HEK293 (cell line): ENCODE results near the gene SIMC1.

Experiments
- CTCF ChIA-PET: fragments of 350-600 bp; formaldehyde crosslinking; extraction: SDS; loops from one replicate; lab custom pipeline; 2021; ENCODE audit warnings: antibody characterized with exemption; lab: Yijun Ruan, JAX
- POLR2A ChIA-PET: fragments of 300-600 bp; formaldehyde crosslinking; extraction: SDS; loops from one replicate; lab custom pipeline; 2020; ENCODE audit warnings: antibody characterized with exemption, inconsistent platforms; lab: Yijun Ruan, JAX
- H3K27ac ChIP-seq: fragments of 200-500 bp; sonication (Bioruptor generic); 2 replicates; pipeline ENCODE4 v1.5.1; 2014; ENCODE audit warnings: low read depth, low read length, control low read depth, inconsistent platforms; ENCODE audit errors: extremely low read depth
- H3K36me3 ChIP-seq, 2 experiments: fragments of 200-500 bp in 1 of 2; sonication (Bioruptor generic) in 1 of 2; 1 replicate in 1 of 2; 2 replicates in 1 of 2; pipeline ENCODE4 v1.5.1; 2014 to 2017; ENCODE audit warnings: inconsistent platforms in 2 of 2, low read length in 2 of 2; ENCODE audit not compliant: control insufficient read depth in 2 of 2, insufficient read depth in 1 of 2
- H3K4me1 ChIP-seq: fragments of 200-500 bp; sonication (Bioruptor generic); 2 replicates; pipeline ENCODE4 v1.5.1; 2014; ENCODE audit warnings: mild to moderate bottlenecking, low read length, inconsistent platforms; ENCODE audit not compliant: control insufficient read depth, insufficient read depth
- H3K4me3 ChIP-seq: 2 replicates; pipeline ENCODE4 v1.5.1; 2011; ENCODE audit warnings: low read depth, mild to moderate bottlenecking, control low read depth, low read length, moderate library complexity
- H3K9me3 ChIP-seq: fragments of 200-500 bp; sonication (Bioruptor generic); 2 replicates; pipeline ENCODE4 v1.5.1; 2014; ENCODE audit warnings: low read depth, low read length, inconsistent platforms; ENCODE audit not compliant: control insufficient read depth, insufficient read depth
- BCL6B ChIP-seq: fragments of 450-650 bp; formaldehyde crosslinking; IDR thresholded peaks from 2 replicates; pipeline ENCODE4 v1.5.1; 2017; ENCODE audit warnings: missing biosample characterization, missing genetic modification characterization
- GLIS1 ChIP-seq: fragments of 450-650 bp; formaldehyde crosslinking; IDR thresholded peaks from 2 replicates; pipeline ENCODE4 v1.5.1; 2016; ENCODE audit warnings: missing biosample characterization, missing genetic modification characterization
- GLIS2 ChIP-seq: fragments of 450-650 bp; formaldehyde crosslinking; IDR thresholded peaks from 2 replicates; pipeline ENCODE4 v1.5.1; 2016; ENCODE audit warnings: missing biosample characterization, missing genetic modification characterization
- ZBTB8A ChIP-seq: fragments of 450-650 bp; formaldehyde crosslinking; IDR thresholded peaks from 2 replicates; pipeline ENCODE4 v1.5.1; 2016; ENCODE audit warnings: missing biosample characterization, missing genetic modification characterization
- ZFHX2 ChIP-seq: fragments of 450-650 bp; formaldehyde crosslinking; conservative IDR thresholded peaks from 2 replicates; pipeline ENCODE4 v1.5.1; 2016; ENCODE audit warnings: missing biosample characterization, missing genetic modification characterization
- ZFP37 ChIP-seq: fragments of 450-650 bp; formaldehyde crosslinking; IDR thresholded peaks from 2 replicates; pipeline ENCODE4 v1.5.1; 2016; ENCODE audit warnings: missing biosample characterization, missing genetic modification characterization
- ZIC2 ChIP-seq: fragments of 450-650 bp; formaldehyde crosslinking; IDR thresholded peaks from 2 replicates; pipeline ENCODE4 v1.5.1; 2016; ENCODE audit warnings: missing biosample characterization, missing genetic modification characterization
- ZNF148 ChIP-seq: fragments of 450-650 bp; formaldehyde crosslinking; IDR thresholded peaks from 2 replicates; pipeline ENCODE4 v1.5.0; 2017; ENCODE audit warnings: missing biosample characterization, missing genetic modification characterization, borderline replicate concordance
- ZNF169 ChIP-seq: fragments of 450-650 bp; formaldehyde crosslinking; IDR thresholded peaks from 2 replicates; pipeline ENCODE4 v1.5.1; 2016; ENCODE audit warnings: missing biosample characterization, missing genetic modification characterization
- ZNF184 ChIP-seq: fragments of 450-650 bp; IDR thresholded peaks from 2 replicates; pipeline ENCODE4 v1.5.1; 2018; ENCODE audit warnings: missing biosample characterization, mild to moderate bottlenecking, missing genetic modification characterization
- ZNF19 ChIP-seq: fragments of 450-650 bp; formaldehyde crosslinking; IDR thresholded peaks from 2 replicates; pipeline ENCODE4; 2016; ENCODE audit warnings: missing biosample characterization, missing genetic modification characterization, low read depth
- ZNF202 ChIP-seq: fragments of 450-650 bp; formaldehyde crosslinking; IDR thresholded peaks from 2 replicates; pipeline ENCODE4 v1.5.1; 2016; ENCODE audit warnings: missing biosample characterization, missing genetic modification characterization, borderline replicate concordance
- ZNF221 ChIP-seq: fragments of 450-650 bp; formaldehyde crosslinking; IDR thresholded peaks from 2 replicates; pipeline ENCODE4 v1.5.1; 2017; ENCODE audit warnings: missing biosample characterization, missing genetic modification characterization, borderline replicate concordance
- ZNF292 ChIP-seq: fragments of 450-650 bp; formaldehyde crosslinking; IDR thresholded peaks from 2 replicates; pipeline ENCODE4 v1.5.1; 2016; ENCODE audit warnings: low read depth, missing biosample characterization, missing genetic modification characterization, borderline replicate concordance
- ZNF433 ChIP-seq: fragments of 450-650 bp; formaldehyde crosslinking; IDR thresholded peaks from 2 replicates; pipeline ENCODE4 v1.5.1; 2016; ENCODE audit warnings: missing biosample characterization, missing genetic modification characterization, low read depth
- ZNF580 ChIP-seq: fragments of 450-650 bp; formaldehyde crosslinking; IDR thresholded peaks from 2 replicates; pipeline ENCODE4 v1.5.1; 2016; ENCODE audit warnings: missing biosample characterization, missing genetic modification characterization
- ZNF600 ChIP-seq: fragments of 450-650 bp; formaldehyde crosslinking; IDR thresholded peaks from 2 replicates; pipeline ENCODE4 v1.5.1; 2016; ENCODE audit warnings: missing biosample characterization, missing genetic modification characterization
- ZNF623 ChIP-seq: fragments of 450-650 bp; formaldehyde crosslinking; IDR thresholded peaks from 2 replicates; pipeline ENCODE4 v1.5.1; 2016; ENCODE audit warnings: missing biosample characterization, missing genetic modification characterization
- ZNF624 ChIP-seq: fragments of 450-650 bp; formaldehyde crosslinking; IDR thresholded peaks from 2 replicates; pipeline ENCODE4 v1.5.1; 2017; ENCODE audit warnings: missing biosample characterization, missing genetic modification characterization
- ZNF664 ChIP-seq: fragments of 450-650 bp; formaldehyde crosslinking; IDR thresholded peaks from 2 replicates; pipeline ENCODE4 v1.5.1; 2016; ENCODE audit warnings: missing biosample characterization, missing genetic modification characterization
- ZNF785 ChIP-seq: fragments of 450-650 bp; formaldehyde crosslinking; IDR thresholded peaks from 2 replicates; pipeline ENCODE4 v1.5.1; 2016; ENCODE audit warnings: missing biosample characterization, missing genetic modification characterization
- TF ChIP-seq, protein P1 (sequence below): fragments of 450-650 bp; formaldehyde crosslinking; IDR thresholded peaks from 2 replicates; pipeline ENCODE4 v1.5.1; 2017; ENCODE audit warnings: missing biosample characterization, missing genetic modification characterization
- TF ChIP-seq, protein P2 (sequence below): fragments of 450-650 bp; formaldehyde crosslinking; IDR thresholded peaks from 2 replicates; pipeline ENCODE4 v1.5.1; 2017; ENCODE audit warnings: missing biosample characterization, missing genetic modification characterization
- TF ChIP-seq, protein P3 (sequence below): fragments of 450-650 bp; formaldehyde crosslinking; IDR thresholded peaks from 2 replicates; pipeline ENCODE4 v1.5.1; 2017; ENCODE audit warnings: missing biosample characterization, missing genetic modification characterization

Gene SIMC1

DNA sequence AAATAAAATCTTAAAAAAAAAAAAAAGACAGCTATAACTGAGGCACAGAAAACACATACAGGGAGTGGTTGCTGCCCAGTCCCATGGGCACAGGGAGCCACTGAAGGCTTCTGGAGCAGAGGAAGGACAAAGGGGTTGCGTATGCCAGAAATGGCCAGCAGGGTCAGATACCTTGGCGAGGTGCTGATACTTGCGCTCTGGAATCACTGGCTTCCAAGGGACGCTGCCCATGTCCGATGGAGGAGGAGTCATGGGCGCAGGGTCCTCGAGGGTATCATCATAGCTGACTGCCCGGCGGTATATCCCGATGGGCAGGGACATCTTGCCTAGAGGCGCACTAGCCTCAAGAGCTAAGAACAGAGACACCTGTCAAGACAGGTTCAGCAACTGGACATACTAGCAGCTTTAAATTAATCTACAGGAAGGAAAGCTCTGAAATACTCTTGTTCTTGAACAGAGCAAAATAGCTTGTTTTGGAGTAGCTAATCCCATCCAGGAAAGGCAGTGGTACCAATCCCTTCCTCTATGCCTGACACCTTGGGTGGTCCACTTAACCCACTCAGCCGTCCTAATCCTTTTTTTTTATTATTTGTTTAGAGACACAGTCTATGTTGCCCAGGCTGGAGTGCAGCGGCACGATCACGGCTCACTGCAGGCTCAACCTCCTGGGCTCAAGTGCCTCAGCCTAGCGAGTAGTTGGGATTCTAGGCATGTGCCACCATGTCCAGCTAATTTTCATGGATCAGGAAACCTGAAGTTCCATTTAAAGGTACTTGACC lies 117.4 kb downstream of the SIMC1 start:
- ChIA-PET POLR2A (interaction anchor here (0.6 kb wide), 1 partner anchor 670 kb away, joined by 3 read pairs; no protein-coding TSS in a partner anchor), CTCF (interaction anchor here (0.6 kb wide), 2 partner anchors 277 to 838 kb away, joined by 3 to 4 read pairs; no protein-coding TSS in a partner anchor)
- peaks cover 24 to 86% of the 10 kb centered on the region in 2 experiments for H3K36me3 ChIP-seq
- H3K9me3 ChIP-seq = no peaks in the 10 kb centered on the region
- H3K4me1 ChIP-seq = no peaks in the 10 kb centered on the region; the same call in 1 of the 2 replicates
- no peak overlapping the region for H3K27ac ChIP-seq
- no peak for TF ChIP-seq ZNF580 (tag by site-specific recombination)
- 0 out of 2 replicates have a peak, but pooled peaks have one; percentile 23 for TF ChIP-seq ZNF600 (tag by site-specific recombination)
- TF ChIP-seq ZIC2 = peak; percentile 70
- TF ChIP-seq GLIS1 (tag by site-specific recombination) = 0 out of 2 replicates have a peak, but pooled peaks have one; percentile 35
- TF ChIP-seq ZNF664 (tag by site-specific recombination) = 0 out of 2 replicates have a peak, but pooled peaks have one; percentile 24
- TF ChIP-seq, protein P1, sequence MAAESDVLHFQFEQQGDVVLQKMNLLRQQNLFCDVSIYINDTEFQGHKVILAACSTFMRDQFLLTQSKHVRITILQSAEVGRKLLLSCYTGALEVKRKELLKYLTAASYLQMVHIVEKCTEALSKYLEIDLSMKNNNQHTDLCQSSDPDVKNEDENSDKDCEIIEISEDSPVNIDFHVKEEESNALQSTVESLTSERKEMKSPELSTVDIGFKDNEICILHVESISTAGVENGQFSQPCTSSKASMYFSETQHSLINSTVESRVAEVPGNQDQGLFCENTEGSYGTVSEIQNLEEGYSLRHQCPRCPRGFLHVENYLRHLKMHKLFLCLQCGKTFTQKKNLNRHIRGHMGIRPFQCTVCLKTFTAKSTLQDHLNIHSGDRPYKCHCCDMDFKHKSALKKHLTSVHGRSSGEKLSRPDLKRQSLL (tag by site-specific recombination) = peak; percentile 73; the same call in 1 of the 2 replicates
- TF ChIP-seq, all 188 proteins: peak for 5
- H3K4me3 ChIP-seq = no peak overlapping the region

DNA sequence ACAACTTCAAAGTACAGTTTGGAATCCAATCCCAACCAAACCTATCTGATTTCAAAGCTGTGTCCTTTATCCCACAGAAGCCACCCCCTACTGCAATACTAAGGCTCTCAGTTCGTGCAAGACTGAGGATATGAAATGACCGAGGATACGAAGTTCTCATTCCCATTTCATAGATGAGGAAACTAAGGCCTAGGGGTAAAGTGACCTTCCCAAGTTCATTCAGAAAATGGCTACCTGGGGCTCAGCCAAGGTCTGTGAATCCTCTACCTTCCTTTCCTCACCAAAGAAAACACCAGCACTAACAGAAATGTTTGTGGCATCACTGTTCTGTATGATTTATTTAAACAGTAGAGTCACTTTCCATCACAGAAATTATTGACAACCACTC lies 117.9 kb downstream of the SIMC1 start:
- Histone ChIP-seq H3K9me3 (no peaks in the 10 kb centered on the region), H3K4me1 (no peaks in the 10 kb centered on the region; the same call in 1 of the 2 replicates)
- CTCF ChIA-PET = no interaction called here
- POLR2A ChIA-PET = interaction anchor here (0.6 kb wide), 1 partner anchor 670 kb away, joined by 3 read pairs; no protein-coding TSS in a partner anchor
- TF ChIP-seq ZNF148 (no peak), ZNF623 (no peak), ZNF19 (tag by site-specific recombination) (no peak), ZFP37 (tag by site-specific recombination) (no peak), ZNF292 (no peak), ZNF433 (no peak), GLIS2 (tag by site-specific recombination) (no peak), ZNF624 (tag by site-specific recombination) (no peak), ZFHX2 (tag by site-specific recombination) (no peak), ZBTB8A (tag by site-specific recombination) (no peak), BCL6B (tag by site-specific recombination) (no peak), ZNF785 (no peak), ZNF184 (tag by site-specific recombination) (no peak), ZNF169 (tag by site-specific recombination) (no peak), ZNF221 (no peak), ZNF202 (no peak), GLIS1 (tag by site-specific recombination) (no peak)
- TF ChIP-seq, protein P2, sequence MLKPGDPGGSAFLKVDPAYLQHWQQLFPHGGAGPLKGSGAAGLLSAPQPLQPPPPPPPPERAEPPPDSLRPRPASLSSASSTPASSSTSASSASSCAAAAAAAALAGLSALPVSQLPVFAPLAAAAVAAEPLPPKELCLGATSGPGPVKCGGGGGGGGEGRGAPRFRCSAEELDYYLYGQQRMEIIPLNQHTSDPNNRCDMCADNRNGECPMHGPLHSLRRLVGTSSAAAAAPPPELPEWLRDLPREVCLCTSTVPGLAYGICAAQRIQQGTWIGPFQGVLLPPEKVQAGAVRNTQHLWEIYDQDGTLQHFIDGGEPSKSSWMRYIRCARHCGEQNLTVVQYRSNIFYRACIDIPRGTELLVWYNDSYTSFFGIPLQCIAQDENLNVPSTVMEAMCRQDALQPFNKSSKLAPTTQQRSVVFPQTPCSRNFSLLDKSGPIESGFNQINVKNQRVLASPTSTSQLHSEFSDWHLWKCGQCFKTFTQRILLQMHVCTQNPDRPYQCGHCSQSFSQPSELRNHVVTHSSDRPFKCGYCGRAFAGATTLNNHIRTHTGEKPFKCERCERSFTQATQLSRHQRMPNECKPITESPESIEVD (tag by site-specific recombination) = no peak
- TF ChIP-seq, protein P3, sequence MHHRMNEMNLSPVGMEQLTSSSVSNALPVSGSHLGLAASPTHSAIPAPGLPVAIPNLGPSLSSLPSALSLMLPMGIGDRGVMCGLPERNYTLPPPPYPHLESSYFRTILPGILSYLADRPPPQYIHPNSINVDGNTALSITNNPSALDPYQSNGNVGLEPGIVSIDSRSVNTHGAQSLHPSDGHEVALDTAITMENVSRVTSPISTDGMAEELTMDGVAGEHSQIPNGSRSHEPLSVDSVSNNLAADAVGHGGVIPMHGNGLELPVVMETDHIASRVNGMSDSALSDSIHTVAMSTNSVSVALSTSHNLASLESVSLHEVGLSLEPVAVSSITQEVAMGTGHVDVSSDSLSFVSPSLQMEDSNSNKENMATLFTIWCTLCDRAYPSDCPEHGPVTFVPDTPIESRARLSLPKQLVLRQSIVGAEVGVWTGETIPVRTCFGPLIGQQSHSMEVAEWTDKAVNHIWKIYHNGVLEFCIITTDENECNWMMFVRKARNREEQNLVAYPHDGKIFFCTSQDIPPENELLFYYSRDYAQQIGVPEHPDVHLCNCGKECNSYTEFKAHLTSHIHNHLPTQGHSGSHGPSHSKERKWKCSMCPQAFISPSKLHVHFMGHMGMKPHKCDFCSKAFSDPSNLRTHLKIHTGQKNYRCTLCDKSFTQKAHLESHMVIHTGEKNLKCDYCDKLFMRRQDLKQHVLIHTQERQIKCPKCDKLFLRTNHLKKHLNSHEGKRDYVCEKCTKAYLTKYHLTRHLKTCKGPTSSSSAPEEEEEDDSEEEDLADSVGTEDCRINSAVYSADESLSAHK (tag by site-specific recombination) = no peak
- TF ChIP-seq, all 188 proteins: peak for 0
- Histone ChIP-seq H3K27ac (no peak overlapping the region), H3K36me3 (peaks cover 20 to 81% of the 10 kb centered on the region in 2 experiments), H3K4me3 (no peak overlapping the region)
